ENCODE results near the gene FILIP1L.

The FILIP1L gene

GRCh38 chr3:100019719-100020118 is 94.6 kb downstream of the FILIP1L start:
- H3K4me3 ChIP-seq (ENCODE audit: low read depth in 1 of 2, low read length in 2 of 2): no peak overlapping the region
- H3K9me3 ChIP-seq (ENCODE audit: control insufficient read depth in 1 of 2, low read length in 2 of 2): no peaks in the 10 kb centered on the region
- no peak overlapping the region for H3K27ac ChIP-seq (ENCODE audit: low read length)
- no peaks in the 10 kb centered on the region for H3K36me3 ChIP-seq (ENCODE audit: control insufficient read depth in 1 of 2, insufficient read depth in 2 of 2, low read length in 2 of 2)
- H3K27me3 ChIP-seq (ENCODE audit: low read depth, low read length): no peaks in the 10 kb centered on the region
- H3K4me1 ChIP-seq (ENCODE audit: control insufficient read depth in 1 of 2, insufficient read depth in 2 of 2, low read length in 2 of 2): peaks cover 0 to 7% of the 10 kb centered on the region in 2 donors

- no peaks in the 10 kb centered on the region for H3K27me3 ChIP-seq (ENCODE audit: low read depth, low read length)
- H3K4me1 ChIP-seq (ENCODE audit: control insufficient read depth in 1 of 2, insufficient read depth in 2 of 2, low read length in 2 of 2): peaks cover 0 to 7% of the 10 kb centered on the region in 2 donors
- H3K27ac ChIP-seq (ENCODE audit: low read length): no peak overlapping the region
- H3K9me3 ChIP-seq (ENCODE audit: control insufficient read depth in 1 of 2, low read length in 2 of 2): no peaks in the 10 kb centered on the region
- no peaks in the 10 kb centered on the region for H3K36me3 ChIP-seq (ENCODE audit: control insufficient read depth in 1 of 2, insufficient read depth in 2 of 2, low read length in 2 of 2)
- H3K4me3 ChIP-seq (ENCODE audit: low read depth in 1 of 2, low read length in 2 of 2): no peak overlapping the region
Measured at GRCh38 chr3:100018806-100019205, 95.5 kb downstream of the FILIP1L start.

DNA sequence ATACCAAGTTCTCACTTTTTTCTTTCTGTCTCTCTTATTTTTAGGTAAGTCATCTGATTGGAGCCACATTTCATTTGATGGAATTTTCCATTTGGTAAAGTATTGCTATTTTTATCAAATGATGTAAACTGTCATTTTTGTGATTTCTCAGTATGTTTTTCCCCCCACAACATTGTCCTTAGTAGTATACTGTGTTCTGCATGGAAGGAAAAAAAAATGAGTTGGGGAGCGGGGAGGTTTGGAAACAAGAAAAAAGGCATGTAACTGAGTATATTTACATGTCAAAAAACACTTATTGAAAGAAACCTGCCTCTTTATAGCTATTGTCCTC is 104.2 kb downstream of the FILIP1L start:
- H3K27me3 ChIP-seq (ENCODE audit: low read depth, low read length): no peaks in the 10 kb centered on the region
- no peaks in the 10 kb centered on the region for H3K36me3 ChIP-seq (ENCODE audit: control insufficient read depth in 1 of 2, insufficient read depth in 2 of 2, low read length in 2 of 2)
- H3K27ac ChIP-seq (ENCODE audit: low read length): no peak overlapping the region
- H3K4me1 ChIP-seq (ENCODE audit: control insufficient read depth in 1 of 2, insufficient read depth in 2 of 2, low read length in 2 of 2): peaks cover 0 to 11% of the 10 kb centered on the region in 2 donors
- no peak overlapping the region for H3K4me3 ChIP-seq (ENCODE audit: low read depth in 1 of 2, low read length in 2 of 2)
- H3K9me3 ChIP-seq (ENCODE audit: control insufficient read depth in 1 of 2, low read length in 2 of 2): no peaks in the 10 kb centered on the region

DNA sequence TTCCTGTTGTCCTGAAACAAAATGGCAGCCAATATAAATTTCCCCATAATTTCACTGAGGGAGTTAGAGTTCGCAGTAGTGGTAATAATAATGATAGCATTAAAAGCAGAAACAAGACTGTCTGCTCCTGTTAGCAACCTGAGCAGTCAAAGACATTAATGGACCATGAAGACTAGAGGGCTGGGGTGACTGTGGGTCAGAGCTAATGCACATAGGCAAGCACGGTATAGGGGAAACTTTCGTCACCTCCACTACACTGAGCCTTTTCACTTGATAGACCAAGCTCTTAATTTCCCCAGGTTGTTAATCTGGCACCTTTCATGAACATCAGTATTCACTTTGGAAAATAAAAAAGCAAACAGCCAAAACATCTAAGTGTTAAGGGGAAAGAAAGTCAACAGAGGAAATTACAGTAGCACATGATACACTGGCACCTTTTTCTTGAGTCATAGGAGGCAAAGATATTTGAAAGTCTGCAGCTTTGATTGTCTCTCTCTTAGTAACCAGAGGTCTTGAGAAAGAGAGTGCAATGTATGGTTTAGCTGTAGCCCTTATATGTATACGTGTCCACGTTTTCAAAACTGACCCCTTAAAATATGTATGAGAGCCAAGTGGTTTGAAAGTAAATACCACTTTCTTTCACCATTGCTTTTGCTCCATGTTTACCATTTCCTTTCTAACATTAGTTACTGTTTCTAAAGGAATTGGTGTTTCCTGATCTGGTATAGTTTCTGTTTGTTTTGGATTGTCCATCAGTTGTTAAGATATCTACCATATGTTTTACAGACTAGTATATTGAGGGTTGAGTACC is 104.8 kb downstream of the FILIP1L start:
- H3K27ac ChIP-seq (ENCODE audit: low read length): no peak overlapping the region
- H3K4me3 ChIP-seq (ENCODE audit: low read depth in 1 of 2, low read length in 2 of 2): no peak overlapping the region
- no peaks in the 10 kb centered on the region for H3K9me3 ChIP-seq (ENCODE audit: control insufficient read depth in 1 of 2, low read length in 2 of 2)
- H3K36me3 ChIP-seq (ENCODE audit: control insufficient read depth in 1 of 2, insufficient read depth in 2 of 2, low read length in 2 of 2): no peaks in the 10 kb centered on the region
- peaks cover 0 to 11% of the 10 kb centered on the region in 2 donors for H3K4me1 ChIP-seq (ENCODE audit: control insufficient read depth in 1 of 2, insufficient read depth in 2 of 2, low read length in 2 of 2)
- no peaks in the 10 kb centered on the region for H3K27me3 ChIP-seq (ENCODE audit: low read depth, low read length)

- Histone ChIP-seq H3K27ac (ENCODE audit: low read length) (no peak overlapping the region), H3K4me1 (ENCODE audit: control insufficient read depth in 1 of 2, insufficient read depth in 2 of 2, low read length in 2 of 2) (peaks cover 0 to 11% of the 10 kb centered on the region in 2 donors), H3K27me3 (ENCODE audit: low read depth, low read length) (no peaks in the 10 kb centered on the region), H3K36me3 (ENCODE audit: control insufficient read depth in 1 of 2, insufficient read depth in 2 of 2, low read length in 2 of 2) (no peaks in the 10 kb centered on the region), H3K4me3 (ENCODE audit: low read depth in 1 of 2, low read length in 2 of 2) (no peak overlapping the region), H3K9me3 (ENCODE audit: control insufficient read depth in 1 of 2, low read length in 2 of 2) (no peaks in the 10 kb centered on the region)
Measured at GRCh38 chr3:100008081-100008698, 106.1 kb downstream of the FILIP1L start.

DNA sequence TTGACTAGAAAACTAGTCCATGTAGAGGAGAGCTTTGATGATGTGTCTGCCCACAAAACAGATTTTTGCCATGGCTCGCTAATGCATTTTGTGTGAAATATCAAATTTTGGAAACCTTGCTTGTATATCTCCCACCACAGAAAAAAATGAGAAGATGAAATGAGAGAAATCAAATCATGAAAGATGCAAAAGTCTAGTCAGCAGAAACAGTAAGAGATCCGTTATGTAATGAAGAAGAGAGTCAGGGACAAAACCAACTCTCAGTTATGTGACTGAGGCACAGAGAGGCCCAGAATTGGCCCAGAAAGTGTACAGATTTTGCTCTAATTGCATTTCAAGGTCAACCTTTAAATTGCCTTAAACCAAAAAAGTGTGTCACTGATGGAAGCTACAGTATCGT is 107.0 kb downstream of the FILIP1L start:
- Histone ChIP-seq H3K27ac (ENCODE audit: low read length) (no peak overlapping the region), H3K9me3 (ENCODE audit: control insufficient read depth in 1 of 2, low read length in 2 of 2) (no peaks in the 10 kb centered on the region), H3K27me3 (ENCODE audit: low read depth, low read length) (no peaks in the 10 kb centered on the region), H3K36me3 (ENCODE audit: control insufficient read depth in 1 of 2, insufficient read depth in 2 of 2, low read length in 2 of 2) (no peaks in the 10 kb centered on the region), H3K4me3 (ENCODE audit: low read depth in 1 of 2, low read length in 2 of 2) (no peak overlapping the region), H3K4me1 (ENCODE audit: control insufficient read depth in 1 of 2, insufficient read depth in 2 of 2, low read length in 2 of 2) (peaks cover 3 to 11% of the 10 kb centered on the region in 2 donors)

- H3K27ac ChIP-seq (ENCODE audit: low read length): no peak overlapping the region
- no peaks in the 10 kb centered on the region for H3K36me3 ChIP-seq (ENCODE audit: control insufficient read depth in 1 of 2, insufficient read depth in 2 of 2, low read length in 2 of 2)
- no peaks in the 10 kb centered on the region for H3K9me3 ChIP-seq (ENCODE audit: control insufficient read depth in 1 of 2, low read length in 2 of 2)
- no peaks in the 10 kb centered on the region for H3K27me3 ChIP-seq (ENCODE audit: low read depth, low read length)
- H3K4me1 ChIP-seq (ENCODE audit: control insufficient read depth in 1 of 2, insufficient read depth in 2 of 2, low read length in 2 of 2): peaks cover 3 to 11% of the 10 kb centered on the region in 2 donors
- H3K4me3 ChIP-seq (ENCODE audit: low read depth in 1 of 2, low read length in 2 of 2): no peak overlapping the region
Measured at GRCh38 chr3:100006570-100007271, 107.6 kb downstream of the FILIP1L start.

DNA sequence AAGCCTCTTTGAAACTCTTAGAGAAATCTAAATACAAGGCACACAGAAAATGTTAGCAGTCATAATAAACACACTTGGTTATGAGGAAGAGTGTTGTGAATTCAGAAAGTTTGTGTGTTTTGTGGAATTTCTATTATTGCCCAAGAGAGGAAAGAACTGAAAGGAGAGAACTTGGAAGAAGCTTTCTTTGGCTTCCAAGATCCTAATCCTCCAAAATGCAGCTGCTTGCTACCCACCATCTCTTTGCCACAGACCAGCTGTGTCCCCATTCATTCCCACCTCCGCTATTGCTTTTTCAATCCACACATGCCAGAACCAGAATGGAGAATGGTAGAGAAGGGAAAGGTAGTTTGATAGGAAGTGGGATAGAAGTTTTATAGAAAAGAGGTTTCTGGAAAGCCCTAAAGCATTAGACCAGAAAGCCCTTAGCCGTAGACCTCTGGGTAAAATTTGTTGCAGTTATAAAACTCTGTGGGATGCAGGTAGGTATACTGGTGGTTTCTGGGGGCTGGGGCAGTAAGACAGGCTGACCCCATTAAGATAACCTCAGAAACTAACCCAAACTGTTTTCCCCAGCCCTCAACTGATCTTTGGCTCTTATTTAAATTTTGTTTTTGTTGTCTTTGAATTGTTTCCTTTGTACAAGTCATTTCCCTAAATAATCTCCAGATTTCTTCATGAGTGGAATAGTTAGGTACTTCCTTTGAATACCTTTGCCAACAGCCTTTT is 108.5 kb downstream of the FILIP1L start:
- H3K27me3 ChIP-seq (ENCODE audit: low read depth, low read length): no peaks in the 10 kb centered on the region
- no peaks in the 10 kb centered on the region for H3K9me3 ChIP-seq (ENCODE audit: control insufficient read depth in 1 of 2, low read length in 2 of 2)
- no peaks in the 10 kb centered on the region for H3K36me3 ChIP-seq (ENCODE audit: control insufficient read depth in 1 of 2, insufficient read depth in 2 of 2, low read length in 2 of 2)
- H3K27ac ChIP-seq (ENCODE audit: low read length): peak overlapping the region; percentile 16
- peaks cover 3 to 11% of the 10 kb centered on the region in 2 donors for H3K4me1 ChIP-seq (ENCODE audit: control insufficient read depth in 1 of 2, insufficient read depth in 2 of 2, low read length in 2 of 2)
- H3K4me3 ChIP-seq (ENCODE audit: low read depth in 1 of 2, low read length in 2 of 2): no peak overlapping the region

DNA sequence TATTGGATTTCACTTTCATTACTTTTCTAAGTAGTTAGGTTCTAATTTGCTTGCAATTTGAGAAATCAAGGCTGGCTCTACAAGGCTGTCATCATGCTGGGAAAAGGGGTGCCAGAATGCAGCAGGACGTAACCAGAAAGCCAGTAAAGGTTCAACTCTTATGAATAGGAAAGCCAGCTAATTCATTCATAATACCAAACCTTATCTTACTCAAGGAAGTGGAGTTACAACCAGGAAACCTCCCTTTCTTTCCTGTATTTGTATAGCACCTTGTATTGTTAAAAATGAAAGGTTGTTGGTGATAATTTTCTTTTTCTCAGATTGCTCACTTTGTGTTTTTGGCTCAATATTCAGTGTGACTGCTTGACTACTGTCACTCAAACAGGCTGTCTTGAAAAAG is 109.4 kb downstream of the FILIP1L start:
- no peaks in the 10 kb centered on the region for H3K9me3 ChIP-seq (ENCODE audit: control insufficient read depth in 1 of 2, low read length in 2 of 2)
- no peak overlapping the region for H3K27ac ChIP-seq (ENCODE audit: low read length)
- peaks cover 3 to 11% of the 10 kb centered on the region in 2 donors for H3K4me1 ChIP-seq (ENCODE audit: control insufficient read depth in 1 of 2, insufficient read depth in 2 of 2, low read length in 2 of 2)
- H3K36me3 ChIP-seq (ENCODE audit: control insufficient read depth in 1 of 2, insufficient read depth in 2 of 2, low read length in 2 of 2): no peaks in the 10 kb centered on the region
- H3K4me3 ChIP-seq (ENCODE audit: low read depth in 1 of 2, low read length in 2 of 2): no peak overlapping the region
- H3K27me3 ChIP-seq (ENCODE audit: low read depth, low read length): no peaks in the 10 kb centered on the region

GRCh38 chr3:100003609-100004503 is 110.4 kb downstream of the FILIP1L start:
- peaks cover 3 to 11% of the 10 kb centered on the region in 2 donors for H3K4me1 ChIP-seq (ENCODE audit: control insufficient read depth in 1 of 2, insufficient read depth in 2 of 2, low read length in 2 of 2)
- H3K27me3 ChIP-seq (ENCODE audit: low read depth, low read length): no peaks in the 10 kb centered on the region
- no peak overlapping the region for H3K27ac ChIP-seq (ENCODE audit: low read length)
- H3K4me3 ChIP-seq (ENCODE audit: low read depth in 1 of 2, low read length in 2 of 2): no peak overlapping the region
- no peaks in the 10 kb centered on the region for H3K36me3 ChIP-seq (ENCODE audit: control insufficient read depth in 1 of 2, insufficient read depth in 2 of 2, low read length in 2 of 2)
- no peaks in the 10 kb centered on the region for H3K9me3 ChIP-seq (ENCODE audit: control insufficient read depth in 1 of 2, low read length in 2 of 2)

Data from muscle layer of duodenum (tissue), 2 donors.